ENCODE results near the gene ZNG1C. TPM values are rescaled to one million over a fixed set of nuclear protein-coding genes. Genes with fewer than 3 reads are reported as not detected.
"Not testable (repeated sequence)": the region's sequence is repeated elsewhere in the genome, so short reads cannot be mapped to it uniquely, and the experiment has no call there.

The ZNG1C gene
- total RNA-seq, 2 experiments from 2014 or later = 62.7 to 74.4 TPM

DNA sequence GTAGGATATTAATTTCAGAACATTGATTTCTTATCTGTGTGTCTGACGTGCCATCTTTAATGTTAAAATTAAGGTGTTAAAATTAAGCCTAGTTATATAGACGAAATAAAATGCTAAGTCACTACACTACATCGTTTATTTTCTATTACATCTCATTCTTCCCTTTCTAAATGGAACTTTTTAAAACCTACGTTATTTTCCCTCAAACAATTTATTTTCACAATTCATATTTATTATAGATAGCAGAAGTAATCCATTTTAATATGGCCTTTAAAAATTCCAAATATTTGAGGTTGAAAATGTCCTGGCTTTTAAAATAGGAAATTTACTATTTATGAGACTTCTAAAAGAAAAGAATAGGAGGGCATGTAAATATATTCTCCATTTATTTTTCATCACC is 63.0 kb downstream of the ZNG1C start:
- BruUV-seq (replicated peaks); H3K27ac ChIP-seq (ENCODE audit: low read depth, low read length, poor library complexity, severe bottlenecking); H3K4me2 ChIP-seq (ENCODE audit: low read length); H3K9me2 ChIP-seq (ENCODE audit: insufficient read depth, low read length); POLR2A ChIA-PET; H2AFZ ChIP-seq (ENCODE audit: low read length); CTCF ChIA-PET (ENCODE audit: unreplicated experiment); H3K9me3 ChIP-seq (ENCODE audit: low read length); H3K79me2 ChIP-seq (ENCODE audit: insufficient read depth, low read depth, low read length); H4K20me1 ChIP-seq (ENCODE audit: insufficient read depth, low read length); DNase-seq (ENCODE audit: low spot score); intact Hi-C loops (cut with micrococcal nuclease; ENCODE audit: unreplicated experiment); H3K4me3 ChIP-seq (ENCODE audit: low read depth, low read length, poor library complexity, severe bottlenecking); H3K4me1 ChIP-seq (ENCODE audit: insufficient read depth, low read length, poor library complexity, severe bottlenecking); H3K36me3 ChIP-seq (ENCODE audit: insufficient read depth, low read length): not testable (repeated sequence)

DNA sequence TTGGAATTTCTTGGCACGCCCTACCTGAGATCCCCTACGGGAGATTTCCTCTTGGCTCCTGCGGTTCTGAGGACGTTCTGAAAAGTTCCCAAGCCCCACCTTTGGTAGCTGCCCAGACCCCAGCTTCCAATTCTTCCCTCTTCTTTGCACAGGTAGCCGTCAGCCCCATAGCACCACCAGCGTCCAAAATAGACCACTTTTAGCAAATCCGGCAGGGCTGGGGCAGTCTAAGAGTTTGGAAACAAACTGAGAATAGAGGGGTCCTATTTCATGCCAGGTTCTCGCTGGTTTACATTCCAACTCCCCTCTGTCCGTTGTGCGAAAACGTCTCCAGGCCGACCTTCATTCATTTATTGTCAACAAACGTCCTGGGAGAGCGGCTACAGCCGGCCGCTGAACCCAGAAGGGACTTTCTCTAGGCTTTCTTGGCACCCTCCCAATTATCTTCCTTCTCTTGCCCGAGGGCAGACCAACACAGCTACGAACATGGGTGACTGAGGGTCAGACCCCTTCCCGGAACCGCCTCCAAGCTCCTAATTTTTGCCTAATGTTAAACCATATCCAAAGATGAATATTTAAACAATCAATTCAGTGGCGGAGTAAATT is 64.0 kb downstream of the ZNG1C start:
- H4K20me1 ChIP-seq (ENCODE audit: insufficient read depth, low read length); H3K36me3 ChIP-seq (ENCODE audit: insufficient read depth, low read length); H3K27ac ChIP-seq (ENCODE audit: low read depth, low read length, poor library complexity, severe bottlenecking); BruUV-seq (replicated peaks); DNase-seq (ENCODE audit: low spot score); CTCF ChIA-PET (ENCODE audit: unreplicated experiment); H3K4me3 ChIP-seq (ENCODE audit: low read depth, low read length, poor library complexity, severe bottlenecking); intact Hi-C loops (cut with micrococcal nuclease; ENCODE audit: unreplicated experiment); H3K9me2 ChIP-seq (ENCODE audit: insufficient read depth, low read length); H2AFZ ChIP-seq (ENCODE audit: low read length); H3K9me3 ChIP-seq (ENCODE audit: low read length); H3K4me1 ChIP-seq (ENCODE audit: insufficient read depth, low read length, poor library complexity, severe bottlenecking); H3K79me2 ChIP-seq (ENCODE audit: insufficient read depth, low read depth, low read length); POLR2A ChIA-PET; H3K4me2 ChIP-seq (ENCODE audit: low read length): not testable (repeated sequence)

DNA sequence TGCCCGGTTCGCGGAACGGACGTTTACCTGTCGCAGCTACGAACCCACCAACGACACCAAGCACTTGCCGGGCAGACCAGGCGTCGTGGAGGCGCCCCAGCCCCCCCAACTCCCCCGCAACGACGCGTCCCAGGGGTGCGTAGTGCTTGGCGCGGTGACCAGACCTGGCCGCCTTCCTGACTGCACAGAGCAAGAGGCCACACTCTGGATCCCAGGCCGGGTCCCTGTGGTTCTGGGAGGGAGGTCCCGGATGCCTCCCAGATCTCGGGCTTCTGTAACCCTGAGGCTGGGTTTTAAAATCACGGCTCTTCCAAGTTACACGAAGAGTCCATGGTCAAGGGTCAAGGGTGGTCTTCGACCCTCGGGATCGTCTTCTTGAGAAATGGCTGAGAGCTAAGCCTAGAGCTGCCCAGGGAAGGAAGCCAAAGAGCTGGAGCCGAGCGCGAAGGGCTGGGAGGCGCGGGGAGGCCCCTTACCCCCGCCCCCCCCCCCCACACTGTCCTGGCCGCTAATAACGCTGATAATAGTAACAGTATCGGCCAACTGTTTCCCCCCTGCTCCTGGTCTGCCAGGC is 64.7 kb downstream of the ZNG1C start:
- BruUV-seq (replicated peaks); H3K4me1 ChIP-seq (ENCODE audit: insufficient read depth, low read length, poor library complexity, severe bottlenecking); DNase-seq (ENCODE audit: low spot score); H3K27ac ChIP-seq (ENCODE audit: low read depth, low read length, poor library complexity, severe bottlenecking); H3K79me2 ChIP-seq (ENCODE audit: insufficient read depth, low read depth, low read length); H3K4me2 ChIP-seq (ENCODE audit: low read length); intact Hi-C loops (cut with micrococcal nuclease; ENCODE audit: unreplicated experiment); H3K4me3 ChIP-seq (ENCODE audit: low read depth, low read length, poor library complexity, severe bottlenecking); H2AFZ ChIP-seq (ENCODE audit: low read length); POLR2A ChIA-PET; H3K36me3 ChIP-seq (ENCODE audit: insufficient read depth, low read length); H4K20me1 ChIP-seq (ENCODE audit: insufficient read depth, low read length); H3K9me3 ChIP-seq (ENCODE audit: low read length); H3K9me2 ChIP-seq (ENCODE audit: insufficient read depth, low read length); CTCF ChIA-PET (ENCODE audit: unreplicated experiment): not testable (repeated sequence)

DNA sequence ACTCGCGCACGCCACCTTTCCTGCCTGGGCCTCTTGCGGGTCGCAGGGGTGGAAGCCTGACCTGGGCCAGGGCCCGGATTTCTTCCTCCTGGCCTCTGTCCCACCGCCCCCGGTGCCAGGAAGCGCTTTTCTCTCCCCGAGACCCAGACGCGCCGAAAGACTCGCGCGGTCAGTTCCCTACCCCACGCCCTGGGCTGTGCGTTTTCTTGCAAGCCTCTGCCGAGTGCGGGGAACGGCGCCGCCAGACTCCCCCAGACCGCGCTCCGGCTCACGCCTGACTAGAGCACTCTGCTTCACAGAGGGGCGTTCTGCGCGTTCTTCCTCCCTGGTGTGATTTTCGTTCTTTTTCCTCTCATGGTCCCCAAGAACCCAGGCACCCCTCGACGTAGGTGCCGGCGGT is 65.3 kb downstream of the ZNG1C start:
- H3K9me2 ChIP-seq (ENCODE audit: insufficient read depth, low read length); H3K79me2 ChIP-seq (ENCODE audit: insufficient read depth, low read depth, low read length); CTCF ChIA-PET (ENCODE audit: unreplicated experiment); intact Hi-C loops (cut with micrococcal nuclease; ENCODE audit: unreplicated experiment); H3K4me2 ChIP-seq (ENCODE audit: low read length); H3K9me3 ChIP-seq (ENCODE audit: low read length); DNase-seq (ENCODE audit: low spot score); POLR2A ChIA-PET; H3K4me1 ChIP-seq (ENCODE audit: insufficient read depth, low read length, poor library complexity, severe bottlenecking); H3K36me3 ChIP-seq (ENCODE audit: insufficient read depth, low read length); H4K20me1 ChIP-seq (ENCODE audit: insufficient read depth, low read length); H2AFZ ChIP-seq (ENCODE audit: low read length); H3K27ac ChIP-seq (ENCODE audit: low read depth, low read length, poor library complexity, severe bottlenecking); BruUV-seq (replicated peaks); H3K4me3 ChIP-seq (ENCODE audit: low read depth, low read length, poor library complexity, severe bottlenecking): not testable (repeated sequence)

DNA sequence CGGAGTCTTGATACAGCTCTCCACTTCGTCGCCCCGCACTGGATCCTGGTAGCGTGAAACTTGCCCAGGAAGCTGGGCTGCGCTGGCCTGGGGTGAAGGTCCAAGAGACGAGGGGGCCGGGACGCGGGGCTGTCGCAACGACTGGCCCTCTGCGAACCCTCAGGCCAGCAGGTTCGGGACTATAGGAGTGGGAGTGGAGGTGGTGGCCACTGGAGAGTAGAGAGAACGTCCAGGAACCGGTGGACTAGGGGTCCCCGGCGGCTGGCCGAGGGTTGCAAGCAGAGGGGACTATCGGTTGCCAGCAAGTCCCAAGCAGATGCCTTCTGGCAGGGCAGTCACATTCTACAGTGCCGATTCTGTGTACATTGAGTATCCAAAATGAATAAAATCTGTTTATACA is 65.9 kb downstream of the ZNG1C start:
- H3K36me3 ChIP-seq (ENCODE audit: insufficient read depth, low read length); H3K4me2 ChIP-seq (ENCODE audit: low read length); H3K9me2 ChIP-seq (ENCODE audit: insufficient read depth, low read length); CTCF ChIA-PET (ENCODE audit: unreplicated experiment); H4K20me1 ChIP-seq (ENCODE audit: insufficient read depth, low read length); POLR2A ChIA-PET; intact Hi-C loops (cut with micrococcal nuclease; ENCODE audit: unreplicated experiment); H3K9me3 ChIP-seq (ENCODE audit: low read length); DNase-seq (ENCODE audit: low spot score); H2AFZ ChIP-seq (ENCODE audit: low read length); BruUV-seq (replicated peaks); H3K4me1 ChIP-seq (ENCODE audit: insufficient read depth, low read length, poor library complexity, severe bottlenecking); H3K27ac ChIP-seq (ENCODE audit: low read depth, low read length, poor library complexity, severe bottlenecking); H3K4me3 ChIP-seq (ENCODE audit: low read depth, low read length, poor library complexity, severe bottlenecking); H3K79me2 ChIP-seq (ENCODE audit: insufficient read depth, low read depth, low read length): not testable (repeated sequence)

DNA sequence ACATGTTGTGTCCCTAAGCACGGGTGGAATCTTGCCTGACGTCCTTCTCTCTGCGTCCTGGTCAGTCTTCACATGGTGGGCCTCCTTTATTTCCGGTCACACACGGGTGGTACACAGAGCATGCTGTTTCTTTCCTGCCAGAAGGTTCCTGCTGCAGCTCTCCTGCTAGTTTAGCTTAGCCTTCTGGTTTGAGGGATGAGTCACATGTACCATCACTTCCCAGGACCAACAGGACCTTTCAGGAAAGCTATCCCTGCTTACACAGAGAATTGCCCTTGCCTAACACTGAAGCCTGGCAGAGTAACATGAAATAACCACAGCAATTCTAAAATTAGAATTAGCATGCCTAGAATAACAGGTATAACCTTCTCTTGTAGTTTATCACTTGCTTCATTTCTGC is 69.4 kb downstream of the ZNG1C start:
- H3K4me3 ChIP-seq (ENCODE audit: low read depth, low read length, poor library complexity, severe bottlenecking); H4K20me1 ChIP-seq (ENCODE audit: insufficient read depth, low read length); CTCF ChIA-PET (ENCODE audit: unreplicated experiment); BruUV-seq (replicated peaks); intact Hi-C loops (cut with micrococcal nuclease; ENCODE audit: unreplicated experiment); H3K36me3 ChIP-seq (ENCODE audit: insufficient read depth, low read length); H3K9me3 ChIP-seq (ENCODE audit: low read length); DNase-seq (ENCODE audit: low spot score); H3K4me2 ChIP-seq (ENCODE audit: low read length); H3K9me2 ChIP-seq (ENCODE audit: insufficient read depth, low read length); H3K27ac ChIP-seq (ENCODE audit: low read depth, low read length, poor library complexity, severe bottlenecking); H3K4me1 ChIP-seq (ENCODE audit: insufficient read depth, low read length, poor library complexity, severe bottlenecking); POLR2A ChIA-PET; H3K79me2 ChIP-seq (ENCODE audit: insufficient read depth, low read depth, low read length); H2AFZ ChIP-seq (ENCODE audit: low read length): not testable (repeated sequence)

DNA sequence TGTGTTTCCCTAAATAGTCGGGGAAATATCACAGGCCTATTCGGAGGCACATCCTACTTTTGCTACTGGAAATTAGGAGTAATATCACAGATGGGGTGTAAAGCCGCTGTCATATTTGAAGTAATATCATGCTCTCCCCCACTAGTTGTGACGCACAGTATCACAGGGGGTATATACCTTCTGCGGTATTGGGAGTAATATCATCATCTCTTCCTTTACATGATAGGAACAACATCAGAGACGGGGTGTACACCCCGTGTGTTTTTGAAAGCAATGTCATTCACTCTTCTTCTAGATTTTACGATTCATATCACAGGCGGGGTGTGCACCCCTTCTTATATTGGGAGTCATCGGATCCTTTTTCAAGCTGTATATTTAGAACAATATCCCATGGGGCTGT is 76.4 kb downstream of the ZNG1C start:
- H3K9me3 ChIP-seq (ENCODE audit: low read length); POLR2A ChIA-PET; H3K27ac ChIP-seq (ENCODE audit: low read depth, low read length, poor library complexity, severe bottlenecking); intact Hi-C loops (cut with micrococcal nuclease; ENCODE audit: unreplicated experiment); H3K4me1 ChIP-seq (ENCODE audit: insufficient read depth, low read length, poor library complexity, severe bottlenecking); H3K4me3 ChIP-seq (ENCODE audit: low read depth, low read length, poor library complexity, severe bottlenecking); H2AFZ ChIP-seq (ENCODE audit: low read length); H3K36me3 ChIP-seq (ENCODE audit: insufficient read depth, low read length); H3K79me2 ChIP-seq (ENCODE audit: insufficient read depth, low read depth, low read length); H4K20me1 ChIP-seq (ENCODE audit: insufficient read depth, low read length); CTCF ChIA-PET (ENCODE audit: unreplicated experiment); H3K4me2 ChIP-seq (ENCODE audit: low read length); H3K9me2 ChIP-seq (ENCODE audit: insufficient read depth, low read length); BruUV-seq (replicated peaks); DNase-seq (ENCODE audit: low spot score): not testable (repeated sequence)
